ENCODE results near the gene STYXL1. TPM values are rescaled to one million over a fixed set of nuclear protein-coding genes. Genes with fewer than 3 reads are reported as not detected.

The STYXL1 gene
- total RNA-seq, 1 experiment from 2014 or later = 42.3 TPM

DNA sequence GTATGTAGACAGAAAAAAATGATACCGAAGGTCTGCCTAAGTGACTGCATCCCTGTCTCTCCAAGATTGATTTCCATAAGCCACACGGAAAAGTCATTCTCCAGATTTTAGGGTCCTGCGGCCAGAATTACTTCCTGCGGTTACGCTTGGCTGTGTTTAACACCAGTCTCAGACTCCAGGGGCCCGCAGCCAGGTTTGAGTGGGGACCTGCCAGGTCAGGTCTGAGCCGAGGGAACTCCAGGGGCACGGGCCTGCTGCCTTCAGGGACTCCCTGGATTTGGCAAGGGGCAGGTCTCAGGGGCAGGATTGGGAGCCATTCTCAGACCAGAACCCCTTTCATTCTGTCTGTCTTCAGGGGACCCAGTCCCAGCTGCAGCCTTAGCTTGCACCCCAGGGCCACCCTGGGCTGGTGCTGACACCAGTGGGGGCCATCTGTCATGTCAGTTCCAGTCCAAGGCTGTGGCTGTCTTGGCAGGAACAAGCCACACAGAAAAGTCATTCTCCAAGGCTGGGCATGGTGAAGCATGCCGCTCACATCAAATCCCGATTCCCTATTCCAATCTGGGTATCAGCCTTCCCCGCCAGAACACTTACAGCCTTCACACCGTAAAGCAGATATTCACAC, 92.4 kb downstream of the STYXL1 start:
- peaks cover 10% of the 10 kb centered on the region for H3K36me3 ChIP-seq (ENCODE audit: control insufficient read depth, insufficient read depth, low read length)
- no peaks in the 10 kb centered on the region for H3K27me3 ChIP-seq (replicated peaks; ENCODE audit: control insufficient read depth, insufficient read depth, low read length)
- Mint-ChIP-seq H3K4me3 (ENCODE audit: unreplicated experiment) (no peak overlapping the region), H3K9me3 (ENCODE audit: unreplicated experiment) (no peaks in the 10 kb centered on the region), H3K27ac (ENCODE audit: unreplicated experiment) (peak overlapping the region; percentile 94), H3K36me3 (ENCODE audit: insufficient read depth, unreplicated experiment) (peaks cover 50% of the 10 kb centered on the region), H3K27me3 (ENCODE audit: insufficient read depth, unreplicated experiment) (no peaks in the 10 kb centered on the region), H3K4me1 (ENCODE audit: low read depth, unreplicated experiment) (peaks cover 15% of the 10 kb centered on the region)
- TF ChIP-seq CTCF (IDR thresholded peaks at IDR 0.05; ENCODE audit: insufficient read depth in 1 of 2, low read depth in 1 of 2, low read length in 1 of 2, severe bottlenecking in 1 of 2, unreplicated experiment in 1 of 2) = no peak
- peaks cover 51% of the 10 kb centered on the region for H3K4me1 ChIP-seq
- H3K4me3 ChIP-seq (ENCODE audit: low read depth, low read length) = no peak overlapping the region
- intact Hi-C loops (cut with micrococcal nuclease; ENCODE audit: unreplicated experiment) = loop anchor here (5.0 kb wide), 1 partner anchor 78 kb away; the partner anchor contains the start of gene RHBDD2
- ChIA-PET POLR2A (no interaction called here), CTCF (no interaction called here)
- 0 out of 2 replicates have a peak, but pooled peaks cover 9% of the 10 kb centered on the region for H3K9me3 ChIP-seq
- DNase-seq = no peak
- no TSS peak for BruUV-seq (replicated peaks)

DNA sequence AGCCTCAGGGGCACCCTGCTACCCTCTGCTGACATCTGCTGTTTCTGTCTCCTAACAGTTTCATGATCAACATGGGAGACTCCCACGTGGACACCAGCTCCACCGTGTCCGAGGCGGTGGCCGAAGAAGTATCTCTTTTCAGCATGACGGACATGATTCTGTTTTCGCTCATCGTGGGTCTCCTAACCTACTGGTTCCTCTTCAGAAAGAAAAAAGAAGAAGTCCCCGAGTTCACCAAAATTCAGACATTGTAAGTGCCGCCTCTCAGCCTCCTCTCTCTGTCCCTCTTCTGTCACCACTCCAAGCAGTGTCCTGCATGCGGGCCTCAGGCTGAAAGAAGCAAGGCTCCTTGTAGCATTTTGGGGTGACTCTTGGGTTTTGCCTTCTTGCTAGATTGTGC, 93.9 kb downstream of the STYXL1 start:
- CTCF ChIA-PET = interaction anchor here (0.6 kb wide), 1 partner anchor 13 kb away, joined by 5 read pairs; no protein-coding TSS in a partner anchor
- H3K9me3 Mint-ChIP-seq (ENCODE audit: unreplicated experiment) = no peaks in the 10 kb centered on the region
- POLR2A ChIA-PET = interaction anchor here (0.7 kb wide), 1 partner anchor 213 kb away, joined by 5 read pairs; no protein-coding TSS in a partner anchor
- H3K4me3 Mint-ChIP-seq (ENCODE audit: unreplicated experiment) = no peak overlapping the region
- no TSS peak for BruUV-seq (replicated peaks)
- 0 out of 2 replicates have a peak, but pooled peaks cover 9% of the 10 kb centered on the region for H3K9me3 ChIP-seq
- H3K27me3 ChIP-seq (replicated peaks; ENCODE audit: control insufficient read depth, insufficient read depth, low read length) = no peaks in the 10 kb centered on the region
- H3K27me3 Mint-ChIP-seq (ENCODE audit: insufficient read depth, unreplicated experiment) = no peaks in the 10 kb centered on the region
- peaks cover 40% of the 10 kb centered on the region for H3K4me1 ChIP-seq
- intact Hi-C loops (cut with micrococcal nuclease; ENCODE audit: unreplicated experiment) = no loop called here
- H3K4me1 Mint-ChIP-seq (ENCODE audit: low read depth, unreplicated experiment) = peaks cover 14% of the 10 kb centered on the region
- DNase-seq = no peak
- H3K36me3 ChIP-seq (ENCODE audit: control insufficient read depth, insufficient read depth, low read length) = peaks cover 10% of the 10 kb centered on the region
- no peak overlapping the region for H3K27ac Mint-ChIP-seq (ENCODE audit: unreplicated experiment)
- TF ChIP-seq CTCF (IDR thresholded peaks at IDR 0.05; ENCODE audit: insufficient read depth in 1 of 2, low read depth in 1 of 2, low read length in 1 of 2, severe bottlenecking in 1 of 2, unreplicated experiment in 1 of 2) = no peak
- no peak overlapping the region for H3K4me3 ChIP-seq (ENCODE audit: low read depth, low read length)
- peaks cover 59% of the 10 kb centered on the region for H3K36me3 Mint-ChIP-seq (ENCODE audit: insufficient read depth, unreplicated experiment)

- Mint-ChIP-seq H3K36me3 (ENCODE audit: insufficient read depth, unreplicated experiment) (peaks cover 58% of the 10 kb centered on the region), H3K27me3 (ENCODE audit: insufficient read depth, unreplicated experiment) (no peaks in the 10 kb centered on the region), H3K4me3 (ENCODE audit: unreplicated experiment) (no peak overlapping the region), H3K9me3 (ENCODE audit: unreplicated experiment) (no peaks in the 10 kb centered on the region), H3K4me1 (ENCODE audit: low read depth, unreplicated experiment) (peaks cover 16% of the 10 kb centered on the region), H3K27ac (ENCODE audit: unreplicated experiment) (no peak overlapping the region)
- H3K9me3 ChIP-seq = 0 out of 2 replicates have a peak, but pooled peaks cover 9% of the 10 kb centered on the region
- H3K4me1 ChIP-seq = peaks cover 35% of the 10 kb centered on the region
- intact Hi-C loops (cut with micrococcal nuclease; ENCODE audit: unreplicated experiment) = no loop called here
- TF ChIP-seq CTCF (IDR thresholded peaks at IDR 0.05; ENCODE audit: insufficient read depth in 1 of 2, low read depth in 1 of 2, low read length in 1 of 2, severe bottlenecking in 1 of 2, unreplicated experiment in 1 of 2) = no peak
- H3K4me3 ChIP-seq (ENCODE audit: low read depth, low read length) = no peak overlapping the region
- POLR2A ChIA-PET = no interaction called here
- CTCF ChIA-PET = no interaction called here
- BruUV-seq (replicated peaks) = no TSS peak
- no peak for DNase-seq
- H3K27me3 ChIP-seq (replicated peaks; ENCODE audit: control insufficient read depth, insufficient read depth, low read length) = no peaks in the 10 kb centered on the region
- peaks cover 9% of the 10 kb centered on the region for H3K36me3 ChIP-seq (ENCODE audit: control insufficient read depth, insufficient read depth, low read length)
Measured at GRCh38 chr7:75953431-75953830, 94.4 kb downstream of the STYXL1 start.
